HG02973 (cell line): ENCODE data around the gene CCT2.

Source experiments
- ATAC-seq: cut with Tn5 transposase; IDR thresholded peaks from one replicate; pipeline ENCODE4 v1.9.1; 2021; ENCODE audit warnings: moderate library complexity; ENCODE audit not compliant: unreplicated experiment

The CCT2 gene

DNA sequence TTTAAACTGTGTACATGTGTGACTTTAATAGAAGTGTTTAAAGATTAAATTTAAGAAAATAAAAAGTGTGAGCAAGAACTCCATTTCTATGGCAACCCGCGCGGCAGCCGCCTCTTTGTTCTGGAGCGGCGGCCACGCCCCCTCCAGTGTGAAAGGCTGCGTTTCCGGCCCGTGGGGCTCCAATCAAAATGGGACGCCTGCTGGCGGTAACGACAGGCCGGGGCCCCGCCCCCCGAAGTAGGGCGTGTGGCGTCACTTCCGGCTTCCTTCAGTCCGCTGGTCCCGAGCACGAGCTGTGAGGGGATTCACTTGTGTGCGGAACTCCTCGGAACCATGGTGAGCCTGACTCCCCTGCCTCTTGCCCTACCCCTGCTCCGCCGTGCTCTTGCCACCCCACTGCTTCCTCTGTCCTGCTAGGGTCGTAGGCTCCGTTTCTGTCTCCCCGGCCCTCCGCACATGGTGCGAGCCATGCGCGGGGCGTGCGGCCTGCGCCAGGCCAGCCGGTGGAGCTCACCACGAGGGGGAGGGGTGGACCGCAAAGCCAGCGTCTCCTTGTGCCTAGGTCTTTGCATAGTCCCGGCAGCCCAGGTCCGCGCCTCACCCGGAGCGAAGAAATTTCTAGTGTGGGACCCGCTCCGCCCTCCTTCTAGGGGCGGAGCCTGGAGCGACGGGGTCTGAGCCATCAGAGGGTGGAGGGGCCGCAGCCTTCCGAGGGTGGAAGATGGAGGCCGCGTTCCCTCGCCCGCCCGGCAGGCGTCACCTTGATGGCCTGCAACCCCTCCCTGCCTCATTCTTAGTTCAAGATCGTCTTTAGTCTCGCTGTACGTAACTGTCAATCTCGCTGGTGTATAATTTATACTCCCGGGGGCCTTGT lies at the start of gene CCT2:
Gene CCT2, plus strand, starts transcription at position 271 of the 874 bp plus-strand sequence. Its CDS starts 63 bp downstream, at position 334.
- ATAC-seq = peak; percentile 95

DNA sequence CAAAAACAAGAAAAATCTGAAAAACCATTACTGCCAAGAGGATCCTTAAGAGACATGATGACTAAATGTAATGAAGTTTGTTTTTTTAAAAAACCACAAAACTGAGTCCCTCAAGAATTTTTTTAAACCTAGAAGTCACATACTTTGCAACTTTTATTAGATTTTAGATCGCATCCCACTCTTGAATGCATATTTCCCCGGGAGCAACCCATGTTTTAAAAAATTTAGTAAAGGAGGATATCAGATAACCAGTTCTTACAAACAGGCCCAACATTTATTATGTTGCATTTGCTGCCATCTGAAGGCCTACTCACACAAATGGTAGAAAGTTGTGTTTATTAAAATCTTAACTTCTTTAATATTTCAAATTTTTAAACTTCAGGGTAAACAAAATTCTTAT lies 44.3 kb upstream of the CCT2 start:
- ATAC-seq = no peak

DNA sequence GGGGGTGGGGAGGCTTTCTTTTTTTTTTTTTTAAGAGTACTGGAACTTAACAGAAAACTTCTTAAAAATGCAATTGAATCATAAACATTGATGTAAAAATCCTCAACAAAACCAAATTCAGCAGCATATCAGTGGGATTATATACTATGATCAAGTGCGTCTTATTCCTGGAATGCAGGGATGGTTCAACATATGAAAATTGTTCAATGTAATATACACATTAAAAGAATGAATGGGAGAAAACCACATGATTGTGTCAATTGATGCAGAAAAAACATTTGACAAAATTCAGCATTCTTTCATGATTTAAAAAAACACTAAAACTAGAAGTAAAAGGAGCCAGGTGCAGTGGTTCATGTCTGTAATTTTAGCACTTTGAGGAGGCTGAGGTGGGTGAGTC lies 41.2 kb upstream of the CCT2 start:
- ATAC-seq = no peak

DNA sequence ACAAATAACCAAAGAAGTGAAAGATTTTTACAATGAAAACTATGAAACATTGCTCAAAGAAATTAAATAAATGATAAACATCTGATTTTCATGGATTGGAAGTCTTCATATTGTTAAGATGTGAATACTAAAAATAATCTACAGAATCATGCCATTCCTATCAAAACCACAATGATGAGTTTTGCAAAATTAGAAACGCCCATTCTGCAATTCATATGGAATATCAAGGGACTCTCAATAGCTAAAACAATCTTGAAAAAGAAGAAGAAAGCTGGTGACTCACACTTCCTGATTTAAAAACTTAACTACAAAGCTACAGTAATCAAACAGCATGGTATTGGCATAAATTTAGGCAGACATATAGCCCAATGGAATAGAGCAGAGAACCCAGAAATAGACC lies 40.2 kb upstream of the CCT2 start:
- ATAC-seq = no peak

DNA sequence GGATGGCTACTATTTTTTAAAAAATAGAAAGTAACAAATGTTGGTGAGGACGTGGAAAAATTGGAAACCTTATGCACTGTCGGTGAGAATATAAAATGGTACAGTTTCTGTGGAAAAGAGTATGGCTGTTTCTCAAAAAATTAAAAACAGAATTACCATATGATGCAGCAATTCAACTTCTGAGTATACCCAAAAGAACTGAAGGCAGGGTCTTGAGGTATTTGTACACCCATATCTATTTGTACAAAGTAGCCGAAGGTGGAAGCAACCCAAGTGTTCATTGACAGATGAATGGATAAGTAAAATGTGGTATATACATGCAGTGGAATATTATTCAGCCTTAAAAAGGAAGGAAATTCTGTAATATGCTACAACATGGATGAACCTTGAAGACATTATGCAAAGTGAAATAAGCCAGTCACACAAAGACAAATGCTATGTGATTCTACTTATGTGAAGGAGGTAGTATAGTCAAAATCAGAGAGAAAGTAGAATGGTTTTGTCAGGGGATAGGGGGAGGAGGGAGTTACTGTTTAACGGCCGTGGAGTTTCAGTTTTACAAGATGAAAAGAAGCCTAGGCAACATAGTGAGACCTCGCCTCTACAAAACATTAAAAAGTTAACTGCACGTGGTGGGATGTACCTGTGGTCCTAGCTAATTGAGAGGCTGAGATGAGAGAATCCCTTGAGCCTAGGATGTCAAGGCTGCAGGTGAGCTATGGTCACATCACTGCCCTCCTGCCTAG lies 38.4 kb upstream of the CCT2 start:
- peak; percentile 72 for ATAC-seq

DNA sequence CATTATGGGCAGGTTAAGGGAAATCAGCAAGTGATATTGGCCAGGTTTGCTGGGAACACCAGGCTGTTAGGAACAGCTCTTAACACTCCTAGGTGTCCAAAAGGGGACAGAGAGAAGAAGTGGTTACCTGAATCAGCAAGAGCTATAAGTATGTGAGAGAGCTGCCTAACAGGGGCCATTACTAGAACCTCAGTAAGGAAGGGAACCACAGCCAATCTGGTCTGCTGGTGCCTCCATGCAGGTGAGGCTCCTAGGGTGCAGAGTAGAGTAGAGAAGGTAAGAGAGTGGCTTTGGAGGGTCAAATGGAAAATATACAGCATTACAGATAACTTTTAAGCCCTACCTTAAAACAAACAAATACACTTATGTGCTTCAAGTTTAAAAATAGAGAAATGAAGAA lies 36.6 kb upstream of the CCT2 start:
- no peak for ATAC-seq

DNA sequence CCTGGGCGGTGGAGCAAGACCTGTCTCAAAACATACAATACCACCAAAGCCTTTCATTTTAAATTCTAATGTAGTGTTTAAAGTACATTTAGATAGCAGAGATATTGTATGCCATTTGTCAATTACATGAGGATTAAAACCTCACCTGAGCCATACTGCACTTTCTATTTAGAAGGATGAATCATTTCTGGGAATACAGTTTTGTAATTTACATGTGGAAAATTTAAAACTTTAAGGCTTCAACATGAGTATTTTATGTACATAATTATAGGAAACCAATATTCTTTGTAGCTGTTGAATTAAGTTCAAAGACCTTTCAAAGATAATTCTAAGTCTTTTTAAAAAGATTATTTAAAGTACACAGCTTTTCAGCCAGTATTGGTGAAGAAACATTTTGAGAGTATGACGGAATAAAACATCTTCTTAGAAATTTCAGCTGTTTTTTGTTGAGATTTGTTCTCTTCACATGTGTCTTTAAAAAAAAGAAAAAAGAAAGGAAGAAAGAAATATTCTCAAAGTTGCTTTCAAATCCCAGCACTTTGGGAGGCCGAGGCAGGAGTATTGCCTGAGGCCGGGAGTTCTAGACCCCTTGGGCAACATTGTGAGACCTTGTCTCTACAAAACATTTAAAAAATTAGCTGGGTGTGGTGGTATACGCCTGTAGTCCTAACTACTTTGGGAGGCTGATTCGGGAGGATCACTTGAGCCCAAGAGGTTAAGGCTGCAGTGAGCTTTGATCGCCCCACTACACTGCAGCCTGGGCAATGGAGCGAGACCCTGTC lies 34.5 kb upstream of the CCT2 start:
- ATAC-seq = no peak

DNA sequence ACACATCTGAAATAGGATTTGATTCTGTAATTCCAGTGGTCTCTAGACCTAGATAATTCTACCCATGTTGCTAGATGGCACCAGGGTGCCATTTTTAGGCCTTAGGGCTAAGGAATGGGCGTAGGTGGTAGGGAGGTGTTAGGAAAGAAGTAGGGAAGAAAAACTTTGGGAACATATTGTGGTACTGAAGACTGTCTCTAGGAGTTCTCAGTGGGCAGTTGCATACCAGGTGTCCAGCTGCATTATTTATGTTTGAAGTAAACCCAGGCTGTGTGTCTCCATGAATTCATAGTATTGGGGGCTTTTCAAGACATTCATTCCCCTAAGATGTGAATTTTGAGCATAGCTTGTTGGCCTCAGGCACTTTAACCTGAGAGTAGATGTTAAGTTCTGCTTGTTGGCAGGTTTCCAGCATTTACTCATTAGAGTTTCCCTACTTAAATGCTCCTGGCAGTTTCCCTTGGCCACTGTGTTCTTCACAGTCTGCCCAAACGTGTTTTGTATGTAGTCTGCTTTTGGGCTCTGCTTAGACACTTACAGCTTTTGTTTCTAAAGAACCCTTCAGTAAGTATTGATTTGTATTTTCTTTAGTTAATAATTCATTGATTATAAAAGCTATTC lies 31.5 kb upstream of the CCT2 start:
- ATAC-seq = no peak

DNA sequence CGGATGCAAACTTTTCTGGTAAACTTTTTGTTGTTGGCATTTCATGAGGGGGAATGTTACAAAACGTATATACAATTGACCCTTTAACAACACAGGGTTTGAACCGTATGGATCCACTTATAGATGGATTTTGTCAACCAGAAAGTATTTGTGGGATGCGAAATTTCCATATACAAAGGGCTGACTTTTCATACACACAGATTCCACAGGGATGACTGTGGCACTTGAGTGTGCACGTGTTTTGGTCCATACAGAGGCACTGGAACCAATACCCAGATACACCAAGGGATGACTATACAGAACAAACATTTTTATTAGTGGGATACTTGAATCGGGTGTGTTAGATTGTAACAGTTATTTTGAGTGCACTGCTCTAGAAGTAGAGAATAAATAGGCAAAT lies 29.8 kb upstream of the CCT2 start:
- no peak for ATAC-seq

DNA sequence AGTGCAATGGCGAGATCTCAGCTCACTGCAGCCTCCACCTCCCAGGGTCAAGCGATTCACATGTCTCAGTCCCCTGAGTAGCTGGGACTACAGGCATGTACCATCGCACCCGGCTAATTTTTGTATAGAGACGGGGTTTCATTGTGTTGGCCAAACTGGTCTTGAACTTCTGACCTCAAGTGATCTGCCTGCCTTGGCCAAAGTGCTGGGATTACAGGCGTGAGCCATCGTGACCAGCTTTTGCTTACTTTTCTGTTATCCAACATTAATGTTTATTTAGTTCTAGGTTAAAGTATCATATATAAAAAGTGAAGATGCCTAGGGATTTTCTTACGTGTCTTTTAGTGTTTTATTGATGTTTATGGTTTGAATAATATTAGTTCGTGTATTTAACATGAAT lies 28.9 kb upstream of the CCT2 start:
- no peak for ATAC-seq

DNA sequence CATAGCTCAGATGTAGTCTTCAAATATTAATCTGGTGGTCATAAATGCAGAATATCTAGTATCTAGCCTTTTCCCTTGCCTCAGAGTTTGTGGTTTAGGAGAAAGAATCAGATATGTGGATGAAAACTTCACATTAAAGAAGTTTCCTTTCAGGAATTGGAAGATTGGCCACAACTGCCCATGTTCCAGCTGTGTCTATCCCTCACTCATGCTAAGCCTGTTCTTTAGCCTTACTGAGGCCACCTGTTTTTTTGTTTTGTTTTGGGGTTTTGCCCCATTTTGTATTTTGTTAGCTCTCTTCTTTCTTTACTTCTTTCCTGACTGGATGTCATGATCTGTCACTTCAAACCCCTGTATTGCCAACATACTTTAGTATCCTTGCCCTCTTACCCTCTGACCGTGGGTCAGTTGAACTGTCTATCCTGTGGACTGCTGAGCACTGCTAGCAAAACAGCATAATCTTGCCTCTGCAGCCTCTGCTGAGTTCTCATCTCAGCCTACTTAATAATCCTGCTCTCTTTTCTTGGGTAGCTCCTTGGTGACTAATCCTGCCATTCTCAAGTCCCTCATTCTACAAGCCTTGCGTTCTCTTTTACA lies 22.0 kb upstream of the CCT2 start:
- ATAC-seq = no peak

DNA sequence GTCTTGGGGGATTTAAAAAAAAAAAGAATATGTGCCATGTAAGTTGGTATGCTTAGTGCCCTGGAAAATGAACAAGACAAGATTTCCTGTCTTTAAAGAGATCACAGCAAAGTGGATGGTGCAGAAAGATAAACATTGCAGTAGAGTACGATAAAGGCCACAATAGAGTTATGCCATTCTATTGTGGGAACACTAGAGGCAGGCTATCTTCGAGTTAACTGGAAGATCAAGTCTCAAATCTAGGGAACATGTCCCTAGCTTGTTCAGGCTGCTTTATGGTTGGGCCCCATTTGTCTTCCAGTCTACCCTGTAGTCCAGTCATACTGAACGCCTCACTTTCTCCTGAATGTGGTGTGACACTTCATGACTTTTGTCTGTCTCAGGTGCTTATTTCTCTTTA lies 18.7 kb upstream of the CCT2 start:
- ATAC-seq = no peak

DNA sequence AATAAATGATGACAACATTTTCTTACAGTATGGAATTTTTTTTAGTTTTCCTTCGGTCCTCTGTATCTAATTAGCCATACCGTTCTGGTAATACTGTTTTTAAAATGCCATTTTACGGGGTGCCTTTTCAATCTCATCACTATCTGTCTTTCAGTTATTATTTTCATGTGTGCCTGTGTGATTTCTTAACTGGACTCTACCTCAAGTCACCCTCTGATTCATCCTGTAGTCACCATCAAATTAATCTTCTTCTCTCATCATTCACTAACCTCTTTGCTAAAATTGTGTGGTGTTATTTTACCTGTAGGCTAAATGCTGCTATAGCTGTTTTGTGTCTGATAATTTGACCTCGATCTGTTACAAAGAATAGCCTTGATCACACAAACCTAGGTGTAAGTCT lies 16.0 kb upstream of the CCT2 start:
- ATAC-seq = no peak

DNA sequence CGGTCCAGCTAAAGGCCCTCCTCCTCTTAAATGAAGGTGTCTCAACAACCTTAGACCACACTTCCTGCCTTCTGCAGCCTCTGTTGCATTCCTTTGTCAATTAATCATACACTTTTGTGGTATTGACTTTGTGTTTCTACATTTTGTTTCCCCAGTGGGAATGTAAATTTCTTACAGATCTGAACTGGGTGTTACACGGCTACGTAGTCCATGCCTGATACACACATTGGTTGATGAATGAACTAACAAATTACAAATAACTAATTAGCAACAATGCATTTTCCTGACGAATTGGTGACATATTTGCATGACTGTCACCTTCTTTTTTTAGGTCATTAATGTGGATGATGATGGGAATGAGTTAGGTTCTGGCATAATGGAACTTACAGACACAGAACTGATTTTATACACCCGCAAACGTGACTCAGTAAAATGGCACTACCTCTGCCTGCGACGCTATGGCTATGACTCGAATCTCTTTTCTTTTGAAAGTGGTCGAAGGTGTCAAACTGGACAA lies 15.2 kb upstream of the CCT2 start:
- no peak for ATAC-seq

DNA sequence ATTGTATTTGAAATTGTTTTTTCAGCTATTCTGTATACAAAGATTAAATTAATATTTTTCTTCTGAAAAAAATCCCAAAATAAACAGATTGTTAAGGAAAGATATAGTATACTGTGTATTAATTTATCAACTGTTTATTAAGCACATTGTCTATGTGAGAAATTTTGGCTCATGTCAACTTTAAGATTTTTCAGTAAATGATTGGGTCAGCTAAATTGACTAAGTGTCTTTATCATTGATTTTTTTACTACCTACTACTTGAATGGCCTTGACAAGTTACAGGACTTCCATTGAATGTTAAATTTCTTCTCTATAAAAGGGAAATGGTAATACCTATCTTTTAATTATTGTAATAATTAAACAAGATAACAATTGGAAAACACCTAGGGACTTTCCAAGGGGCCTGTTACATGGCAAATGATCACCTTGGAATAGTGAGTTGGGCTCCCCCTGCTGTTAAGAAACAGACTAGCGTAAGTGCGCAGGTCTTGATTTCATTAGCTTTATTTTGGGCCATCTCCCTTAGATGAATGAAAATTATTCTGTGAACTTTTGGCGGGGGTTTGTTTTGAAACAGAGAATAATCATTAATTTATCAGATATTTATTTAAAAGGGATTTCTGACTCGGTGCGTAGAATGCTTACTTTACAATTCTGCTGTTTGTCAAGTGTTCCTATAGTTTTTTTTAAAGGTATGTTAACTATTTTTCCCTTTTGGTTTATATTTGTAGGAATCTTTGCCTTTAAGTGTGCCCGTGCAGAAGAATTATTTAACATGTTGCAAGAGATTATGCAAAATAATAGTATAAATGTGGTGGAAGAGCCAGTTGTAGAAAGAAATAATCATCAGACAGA lies 14.5 kb upstream of the CCT2 start:
- peak; percentile 74 for ATAC-seq

DNA sequence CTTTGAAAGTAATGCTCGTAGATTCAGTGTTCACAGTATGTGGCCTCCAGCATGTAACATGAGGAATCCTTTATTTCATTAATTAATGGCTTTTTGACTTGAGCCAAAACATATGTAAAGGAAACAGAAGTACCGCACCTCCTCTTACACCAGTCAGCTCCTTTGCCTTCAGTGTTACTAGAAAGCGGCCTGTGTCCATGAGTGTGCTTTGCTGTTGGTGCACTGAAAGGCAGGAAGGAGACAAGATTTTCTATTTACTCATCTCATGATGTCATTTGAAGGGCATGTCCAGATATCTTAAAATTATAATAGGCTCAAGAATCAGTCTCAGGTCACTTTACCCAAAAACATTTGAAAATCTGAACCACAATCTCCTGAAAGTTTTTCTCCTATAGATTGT lies 9.9 kb upstream of the CCT2 start:
- no peak for ATAC-seq

DNA sequence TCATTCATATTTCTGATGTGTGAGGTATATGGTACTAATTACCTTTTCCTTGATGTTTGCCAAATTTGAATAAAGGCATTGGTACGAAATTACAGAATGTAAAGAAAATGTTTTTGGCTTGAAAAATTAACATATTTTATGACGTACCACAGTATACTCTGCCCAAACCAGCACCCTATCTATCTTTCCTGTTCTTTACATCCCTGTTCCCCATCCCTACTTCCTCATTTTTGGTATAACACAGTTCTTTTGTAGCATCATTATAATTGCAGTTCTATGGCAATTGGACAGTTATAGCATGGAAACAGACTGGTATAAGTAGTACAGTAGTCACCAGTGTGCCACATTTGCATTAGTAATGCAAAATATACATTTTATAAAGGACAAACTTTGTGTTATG lies 7.0 kb upstream of the CCT2 start:
- no peak for ATAC-seq

DNA sequence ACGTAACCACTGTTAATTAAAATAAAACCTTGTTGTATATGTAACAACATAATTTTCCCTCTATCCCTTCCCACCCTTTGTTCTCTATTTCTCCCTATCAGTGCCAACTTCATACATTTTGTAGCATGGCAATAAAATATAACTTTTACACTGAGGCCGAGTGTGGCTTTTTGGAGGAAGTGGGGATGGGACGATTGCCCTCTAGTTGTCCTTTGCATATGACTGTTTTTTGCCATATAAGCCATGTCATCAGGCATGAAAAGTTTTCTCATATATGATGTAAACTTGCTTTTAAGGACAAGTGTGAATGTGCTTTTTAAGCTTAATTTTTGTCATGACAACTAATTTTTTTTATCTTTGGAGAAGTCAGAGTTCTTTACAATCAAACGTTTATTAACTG lies 6.2 kb upstream of the CCT2 start:
- ATAC-seq = no peak

DNA sequence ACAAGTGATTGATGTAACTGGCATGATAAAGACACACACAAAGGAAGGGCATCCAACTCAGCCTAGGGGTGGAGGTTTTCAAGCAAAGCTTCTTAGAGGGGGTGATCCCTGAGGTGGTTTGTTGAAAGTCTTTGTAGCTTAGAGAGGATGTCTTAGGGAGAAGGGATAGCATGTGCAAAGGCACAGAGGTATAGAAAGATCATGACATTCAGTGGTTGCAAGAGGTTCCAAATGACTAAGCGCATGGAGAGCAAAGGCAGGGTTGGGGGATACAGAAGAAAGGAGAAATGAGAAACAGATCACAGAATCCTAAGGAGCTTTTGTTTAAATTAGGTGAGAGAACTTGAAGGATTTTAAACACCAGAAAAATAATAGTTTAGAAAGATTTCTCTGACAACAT lies 5.2 kb upstream of the CCT2 start:
- ATAC-seq = no peak

DNA sequence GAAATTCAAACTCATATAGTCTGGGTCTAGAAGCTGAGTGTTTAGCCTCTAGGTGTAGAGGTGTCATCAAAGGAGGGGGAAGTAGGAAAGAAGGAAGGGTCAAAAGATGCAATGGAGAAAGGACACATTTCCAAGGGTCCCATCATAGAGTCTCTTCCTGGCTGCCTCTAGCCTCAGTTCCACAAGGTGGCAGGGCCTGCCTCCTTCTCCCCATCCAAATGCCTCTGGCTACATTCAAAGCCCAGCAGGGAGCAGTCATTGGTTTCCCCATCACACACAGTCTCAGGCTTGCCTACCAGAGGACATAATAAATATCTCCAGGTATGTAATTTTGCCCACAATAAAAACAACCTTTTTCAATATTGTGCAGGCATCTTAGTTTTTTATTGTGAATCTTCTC lies 2.1 kb upstream of the CCT2 start:
- ATAC-seq = no peak
